ENCODE data around the gene WDFY1. TPM values are rescaled to one million over a fixed set of nuclear protein-coding genes. Genes with fewer than 3 reads are reported as not detected.

Gene WDFY1
- total RNA-seq, 1 donor from 2014 or later: 99.7 TPM

GRCh38 chr2:223930103-223930976 lies 14.8 kb downstream of the WDFY1 start:
- no peak for DNase-seq (ENCODE audit: low spot score)

- DNase-seq (ENCODE audit: low spot score): no peak
Observed at GRCh38 chr2:223929571-223930102, 15.5 kb downstream of the WDFY1 start.

- no peak for DNase-seq (ENCODE audit: low spot score)
Observed at GRCh38 chr2:223928113-223929006, 16.8 kb downstream of the WDFY1 start.

- no peak for DNase-seq (ENCODE audit: low spot score)
Observed at GRCh38 chr2:223925106-223925505, 20.0 kb downstream of the WDFY1 start.

- no peak for DNase-seq (ENCODE audit: low spot score)
Observed at GRCh38 chr2:223923976-223924375, 21.2 kb downstream of the WDFY1 start.

- no peak for DNase-seq (ENCODE audit: low spot score)
Observed at GRCh38 chr2:223922308-223922707, 22.8 kb downstream of the WDFY1 start.

GRCh38 chr2:223921204-223921603 lies 23.9 kb downstream of the WDFY1 start:
- no peak for DNase-seq (ENCODE audit: low spot score)

- DNase-seq (ENCODE audit: low spot score): no peak
Observed at GRCh38 chr2:223920109-223920508, 25.0 kb downstream of the WDFY1 start.

GRCh38 chr2:223918671-223919134 lies 26.4 kb downstream of the WDFY1 start:
- DNase-seq (ENCODE audit: low spot score): no peak

GRCh38 chr2:223916181-223916920 lies 28.8 kb downstream of the WDFY1 start:
- no peak for DNase-seq (ENCODE audit: low spot score)

- DNase-seq (ENCODE audit: low spot score): no peak
Observed at GRCh38 chr2:223915071-223915470, 30.1 kb downstream of the WDFY1 start.

GRCh38 chr2:223914324-223914723 lies 30.8 kb downstream of the WDFY1 start:
- DNase-seq (ENCODE audit: low spot score): no peak

- no peak for DNase-seq (ENCODE audit: low spot score)
Observed at GRCh38 chr2:223909001-223909741, 36.0 kb downstream of the WDFY1 start.

GRCh38 chr2:223908304-223908998 lies 36.7 kb downstream of the WDFY1 start:
- DNase-seq (ENCODE audit: low spot score): no peak

GRCh38 chr2:223905996-223906395 lies 39.1 kb downstream of the WDFY1 start:
- no peak for DNase-seq (ENCODE audit: low spot score)

- DNase-seq (ENCODE audit: low spot score): no peak
Observed at GRCh38 chr2:223901854-223902253, 43.3 kb downstream of the WDFY1 start.

GRCh38 chr2:223901311-223901710 lies 43.8 kb downstream of the WDFY1 start:
- DNase-seq (ENCODE audit: low spot score): no peak

- DNase-seq (ENCODE audit: low spot score): no peak
Observed at GRCh38 chr2:223900531-223900930, 44.6 kb downstream of the WDFY1 start.

GRCh38 chr2:223900066-223900465 lies 45.1 kb downstream of the WDFY1 start:
- DNase-seq (ENCODE audit: low spot score): no peak

All from umbilical cord (tissue), 2 donors.